Left renal cortex interstitium (tissue), 4 donors: ENCODE results near the gene MANEA. TPM values are rescaled to one million over a fixed set of nuclear protein-coding genes. Genes with fewer than 3 reads are reported as not detected.
"Not testable (repeated sequence)": the region's sequence is repeated elsewhere in the genome, so short reads cannot be mapped to it uniquely, and the experiment has no call there.

Experiments
- DNase-seq, 4 donors: peaks; one replicate each; pipeline ENCODE4 v3.0.0-alpha.2; 2013; ENCODE audit warnings: low read depth in 4 of 4, low spot score in 2 of 4, missing footprints in 1 of 4
- polyA plus RNA-seq, 4 donors: library from polyadenylated mRNA; unstranded; fragments of 120-200 nt; gene quantifications; one replicate each; pipeline ENCODE4 v1.2.1, GENCODE V29; 2013; ENCODE audit not compliant: insufficient read length in 4 of 4

Gene MANEA
- polyA plus RNA-seq, result 10 to 100 TPM; 22.2 to 31.6 (median 29.6) TPM

DNA sequence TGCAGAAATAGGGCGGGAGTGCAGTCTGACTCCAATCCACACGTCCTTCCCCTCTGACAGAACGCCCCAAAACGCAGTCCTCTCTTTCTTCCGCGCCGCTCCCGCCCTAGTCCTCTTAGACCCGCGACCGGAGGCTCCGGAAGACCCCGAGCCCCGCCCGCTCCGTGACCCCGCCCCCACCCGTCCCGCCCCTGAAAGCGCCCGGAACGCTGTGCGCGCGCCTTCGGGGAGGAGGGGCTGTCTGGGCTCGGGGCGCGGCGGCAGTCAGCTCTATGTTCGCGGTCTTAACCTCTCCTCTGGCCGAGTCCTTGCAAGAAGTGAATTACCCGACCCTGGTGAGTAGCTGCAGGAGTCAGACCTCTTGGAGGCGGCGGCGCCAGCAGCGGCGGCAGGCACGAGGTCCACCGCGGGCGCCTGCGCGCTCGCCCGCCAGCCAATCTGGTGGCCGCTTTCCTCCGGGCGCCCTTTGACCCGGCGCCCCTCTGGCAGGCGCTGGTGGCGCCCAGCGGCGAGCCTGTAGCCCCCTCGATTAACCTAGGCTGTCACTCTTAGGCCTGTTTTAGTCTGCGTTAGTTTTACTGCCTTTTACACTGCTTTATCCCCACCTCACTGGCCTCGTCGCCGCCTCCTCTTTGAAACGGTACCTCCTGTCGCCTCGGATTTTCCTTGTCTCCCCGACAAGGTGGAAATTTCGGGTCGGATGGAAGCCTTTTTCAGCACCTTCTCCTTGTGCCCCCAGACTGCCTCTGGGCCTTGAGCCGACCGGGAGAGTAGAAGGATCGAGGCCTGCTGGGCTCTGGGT is at the start of gene MANEA:
TSS of gene MANEA (plus strand) at position 232 of the 802 bp plus-strand sequence. CDS start 8,905 bp downstream, outside the sequence.
- peak; percentile 69 to 77 (median 76) for DNase-seq

DNA sequence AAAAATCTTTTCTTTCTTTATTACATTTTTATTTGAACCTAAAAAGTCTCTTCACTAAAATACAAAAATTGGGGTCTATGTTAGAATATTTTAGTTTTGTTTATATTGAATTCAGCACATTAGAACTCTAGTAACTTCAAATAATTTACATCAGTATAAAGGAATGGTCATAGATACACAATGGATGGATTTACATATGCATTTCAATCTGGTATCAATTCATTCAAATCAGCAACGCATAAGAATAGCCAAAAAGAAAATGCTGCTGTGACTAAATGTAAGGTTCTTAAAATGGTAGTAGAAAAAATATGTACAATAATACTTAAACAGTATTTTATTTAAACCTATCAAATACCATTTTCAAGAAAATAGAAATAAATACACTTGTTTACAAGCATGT is 47.6 kb upstream of the MANEA start:
- DNase-seq, result no peak

- DNase-seq, result no peak
Observed at GRCh38 chr6:95530176-95530819, 47.0 kb upstream of the MANEA start.

DNA sequence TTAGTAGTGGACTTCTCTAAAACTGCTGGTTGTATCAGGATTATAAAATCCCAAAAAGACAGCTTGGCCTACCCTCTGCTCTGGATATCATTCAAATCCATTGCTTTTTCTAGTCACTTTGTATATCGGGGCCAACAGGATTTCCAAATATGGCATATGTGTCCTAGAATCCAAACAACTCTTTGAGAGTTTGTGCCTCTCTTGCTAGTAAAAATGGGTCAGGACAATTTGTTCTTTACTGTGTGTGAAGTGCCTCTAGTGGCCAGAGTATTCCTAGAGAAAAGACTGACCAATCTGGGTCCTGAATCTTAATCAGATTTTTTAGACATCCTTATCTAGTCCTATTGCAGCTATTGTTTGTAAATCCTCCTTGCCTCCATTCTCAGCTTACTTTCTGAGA is 33.5 kb upstream of the MANEA start:
- no peak for DNase-seq

GRCh38 chr6:95544517-95545225 is 32.7 kb upstream of the MANEA start:
- no peak for DNase-seq

DNA sequence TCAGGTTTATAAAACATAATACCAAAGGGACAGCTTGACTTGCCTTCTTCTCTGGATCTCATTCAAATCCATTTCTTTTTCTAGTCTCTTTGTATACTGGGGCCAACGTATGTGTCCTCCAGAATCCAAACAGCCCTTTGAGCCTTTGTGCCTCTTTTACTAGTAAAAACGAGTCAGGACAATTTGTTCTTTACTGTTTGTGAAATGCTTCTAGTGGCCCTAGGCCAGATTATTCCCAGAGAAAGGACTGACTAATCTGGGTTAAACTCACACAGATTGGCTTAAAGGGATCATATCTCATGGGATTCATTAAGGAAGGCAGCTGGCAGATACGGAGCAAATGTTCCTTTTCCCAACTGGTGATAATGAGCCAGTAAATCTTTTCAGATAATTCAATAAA is 32.1 kb upstream of the MANEA start:
- DNase-seq, result no peak

DNA sequence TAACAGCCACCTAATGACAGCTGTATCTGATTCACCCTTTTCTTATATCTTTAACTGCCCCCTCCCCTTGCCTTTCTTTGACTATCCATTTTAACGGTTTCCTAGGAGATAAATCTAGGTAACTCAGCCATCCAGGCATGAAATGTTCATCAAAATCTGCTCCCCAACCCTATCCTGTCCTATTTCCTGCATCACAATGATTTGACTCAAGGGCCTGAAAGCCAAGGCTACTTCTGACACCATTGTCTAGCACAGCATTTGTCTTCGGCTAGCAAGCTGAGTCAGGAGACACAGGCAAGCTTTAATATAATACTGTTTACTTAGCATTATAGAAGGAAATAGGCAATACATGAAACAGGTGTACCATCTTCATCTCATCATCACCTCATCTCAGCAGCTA is 31.6 kb upstream of the MANEA start:
- no peak for DNase-seq

GRCh38 chr6:95546148-95546547 is 31.2 kb upstream of the MANEA start:
- no peak for DNase-seq

GRCh38 chr6:95547043-95547442 is 30.3 kb upstream of the MANEA start:
- no peak for DNase-seq

DNA sequence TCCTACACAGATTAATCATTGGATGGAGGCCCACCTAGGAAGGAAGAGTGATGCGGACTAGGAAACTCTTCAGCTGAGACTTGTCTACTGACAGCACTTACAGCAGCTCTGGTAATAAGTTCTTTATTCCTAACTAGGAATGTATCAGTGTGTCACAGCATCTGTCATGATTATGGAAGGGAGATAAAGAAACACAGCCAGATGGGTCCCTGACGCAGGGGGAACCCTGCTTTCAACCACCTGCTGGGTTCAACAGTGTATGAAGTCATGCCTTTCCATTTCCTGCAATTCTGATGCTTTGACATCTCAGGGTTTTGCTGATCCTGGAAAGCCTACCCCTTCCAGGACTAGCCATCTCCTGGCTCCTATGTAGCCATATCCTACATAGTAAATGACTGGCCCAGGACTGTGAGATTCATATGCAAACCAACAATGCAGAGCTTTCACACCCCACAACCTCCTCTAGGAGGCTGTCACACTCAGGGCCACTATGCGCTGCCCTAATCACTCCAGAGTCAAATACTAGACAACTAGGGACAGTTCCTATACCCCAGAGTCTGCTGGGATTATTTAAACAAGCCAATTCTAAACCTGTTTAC is 29.0 kb upstream of the MANEA start:
- no peak for DNase-seq

DNA sequence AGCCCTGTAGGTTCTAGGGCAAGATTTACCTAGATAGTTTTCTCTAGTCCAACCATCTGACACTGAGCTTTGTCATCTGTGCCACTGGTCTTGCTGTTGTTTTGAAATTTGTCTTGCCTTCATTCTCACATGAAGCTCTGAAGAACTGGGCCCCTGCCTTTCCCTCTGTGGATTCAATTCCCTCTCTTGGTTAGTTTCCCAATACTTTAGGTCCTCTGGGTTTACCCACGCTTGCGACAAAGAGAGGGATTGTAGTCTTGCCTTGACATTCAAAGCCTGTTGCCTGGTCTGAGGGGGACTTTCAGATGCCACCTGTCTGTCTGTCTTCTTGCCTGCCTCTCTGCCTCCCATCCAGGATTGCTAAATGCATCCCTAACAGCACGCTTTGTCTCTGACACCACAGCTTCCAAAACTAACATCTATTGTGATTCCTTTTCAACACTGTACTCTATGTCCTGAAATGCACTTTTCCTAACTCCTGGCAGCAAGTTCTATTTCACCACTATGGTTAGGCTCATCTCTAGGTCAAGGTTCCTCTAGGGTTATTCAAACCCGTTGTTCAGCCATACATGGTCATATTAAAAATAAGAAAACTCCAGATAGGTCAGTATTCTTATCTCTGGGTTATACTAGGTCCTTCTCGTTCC is 25.5 kb upstream of the MANEA start:
- no peak for DNase-seq

- no peak for DNase-seq
Observed at GRCh38 chr6:95553880-95554279, 23.5 kb upstream of the MANEA start.

DNA sequence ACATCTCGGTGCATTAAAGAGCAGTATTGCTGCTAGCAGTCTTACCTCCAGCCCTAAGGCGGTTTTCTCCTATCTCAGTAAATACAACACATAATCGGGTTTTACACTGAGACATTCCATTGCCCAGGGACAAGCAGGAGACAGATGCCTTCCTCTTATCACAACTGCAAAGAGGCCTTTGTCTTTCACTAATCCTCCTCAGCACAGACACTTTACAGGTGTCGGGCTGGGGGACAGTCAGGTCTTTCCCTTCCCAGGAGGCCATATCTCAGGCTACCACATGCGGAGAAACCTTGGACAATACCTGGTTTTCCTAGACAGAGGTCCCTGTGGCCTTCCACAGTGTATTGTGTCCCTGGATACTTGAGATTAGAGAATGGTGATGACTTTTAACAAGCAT is 16.4 kb upstream of the MANEA start:
- DNase-seq, result not testable (repeated sequence)

GRCh38 chr6:95569560-95569959 is 7.8 kb upstream of the MANEA start:
- DNase-seq, result no peak

GRCh38 chr6:95572098-95572497 is 5.2 kb upstream of the MANEA start:
- DNase-seq, result no peak

GRCh38 chr6:95574811-95575210 is 2.5 kb upstream of the MANEA start:
- no peak for DNase-seq

- peak; percentile 3 to 60 (median 22) for DNase-seq
Observed at GRCh38 chr6:95576218-95576997, 927 bp upstream of the MANEA start.

- peak in 1 of 4 donors; percentile 21 for DNase-seq
Observed at GRCh38 chr6:95576998-95577303, 384 bp upstream of the MANEA start.

GRCh38 chr6:95578106-95578410 is 723 bp downstream of the MANEA start:
- no peak for DNase-seq

- DNase-seq, result no peak
Observed at GRCh38 chr6:95581073-95581472, 3.7 kb downstream of the MANEA start.
